HG03196 (cell line): ENCODE data around the gene ZBTB24.

Experiments used
- ATAC-seq: cut with Tn5 transposase; IDR thresholded peaks from one replicate; pipeline ENCODE4 v1.9.1; 2021; ENCODE audit not compliant: unreplicated experiment

Gene ZBTB24

GRCh38 chr6:109453594-109454495, 29.2 kb downstream of the ZBTB24 start:
- no peak for ATAC-seq

- ATAC-seq, result no peak
Observed at GRCh38 chr6:109453156-109453555, 29.9 kb downstream of the ZBTB24 start.

GRCh38 chr6:109452181-109452580, 30.8 kb downstream of the ZBTB24 start:
- ATAC-seq, result no peak

GRCh38 chr6:109451376-109451775, 31.6 kb downstream of the ZBTB24 start:
- ATAC-seq, result no peak

GRCh38 chr6:109450801-109451200, 32.2 kb downstream of the ZBTB24 start:
- ATAC-seq, result no peak

GRCh38 chr6:109449795-109450673, 33.0 kb downstream of the ZBTB24 start:
- ATAC-seq, result no peak

- ATAC-seq, result no peak
Observed at GRCh38 chr6:109449064-109449794, 33.8 kb downstream of the ZBTB24 start.

- no peak for ATAC-seq
Observed at GRCh38 chr6:109448615-109449014, 34.4 kb downstream of the ZBTB24 start.

GRCh38 chr6:109447878-109448555, 35.0 kb downstream of the ZBTB24 start:
- ATAC-seq, result no peak

- no peak for ATAC-seq
Observed at GRCh38 chr6:109447087-109447486, 35.9 kb downstream of the ZBTB24 start.

GRCh38 chr6:109446541-109446940, 36.5 kb downstream of the ZBTB24 start:
- no peak for ATAC-seq

- no peak for ATAC-seq
Observed at GRCh38 chr6:109446072-109446471, 36.9 kb downstream of the ZBTB24 start.

GRCh38 chr6:109445382-109445781, 37.6 kb downstream of the ZBTB24 start:
- no peak for ATAC-seq

GRCh38 chr6:109443425-109443950, 39.5 kb downstream of the ZBTB24 start:
- no peak for ATAC-seq

GRCh38 chr6:109442393-109442924, 40.6 kb downstream of the ZBTB24 start:
- no peak for ATAC-seq

- peak; percentile 12 for ATAC-seq
Observed at GRCh38 chr6:109441069-109441816, 41.8 kb downstream of the ZBTB24 start.

- ATAC-seq, result peak; percentile 83
Observed at GRCh38 chr6:109440331-109441068, 42.5 kb downstream of the ZBTB24 start, which contains the start of the genes PPIL6 and SMPD2. Gene PPIL6, minus strand, starts transcription at chr6:109440628. Its CDS starts 38 bp downstream, at chr6:109440590. Gene SMPD2, plus strand, starts transcription at chr6:109440724. Its CDS starts 398 bp downstream, at chr6:109441122.

- no peak for ATAC-seq
Observed at GRCh38 chr6:109436041-109436440, 47.0 kb downstream of the ZBTB24 start.
